ENCODE data around the gene MYB.

DNA sequence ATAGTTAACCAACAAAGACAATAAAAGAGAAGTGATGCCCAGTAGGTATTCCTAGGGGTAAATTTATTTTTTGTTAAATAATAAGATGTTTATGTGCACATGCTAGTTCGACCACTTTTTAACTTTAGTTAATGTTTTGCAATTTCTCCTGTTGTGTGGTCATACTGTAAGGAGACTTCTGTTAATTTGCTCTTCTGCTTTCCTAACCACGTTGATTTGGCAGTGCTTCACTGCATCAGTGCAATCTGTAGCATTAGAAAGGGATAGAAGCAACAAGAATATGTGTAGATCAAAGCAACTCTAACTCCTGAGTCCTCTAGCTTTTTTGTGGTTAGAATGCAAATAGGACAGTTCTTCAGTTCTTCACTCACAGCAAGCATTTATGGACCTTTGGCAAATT is 13.9 kb downstream of the MYB start:
- TF ChIP-seq, protein P1, sequence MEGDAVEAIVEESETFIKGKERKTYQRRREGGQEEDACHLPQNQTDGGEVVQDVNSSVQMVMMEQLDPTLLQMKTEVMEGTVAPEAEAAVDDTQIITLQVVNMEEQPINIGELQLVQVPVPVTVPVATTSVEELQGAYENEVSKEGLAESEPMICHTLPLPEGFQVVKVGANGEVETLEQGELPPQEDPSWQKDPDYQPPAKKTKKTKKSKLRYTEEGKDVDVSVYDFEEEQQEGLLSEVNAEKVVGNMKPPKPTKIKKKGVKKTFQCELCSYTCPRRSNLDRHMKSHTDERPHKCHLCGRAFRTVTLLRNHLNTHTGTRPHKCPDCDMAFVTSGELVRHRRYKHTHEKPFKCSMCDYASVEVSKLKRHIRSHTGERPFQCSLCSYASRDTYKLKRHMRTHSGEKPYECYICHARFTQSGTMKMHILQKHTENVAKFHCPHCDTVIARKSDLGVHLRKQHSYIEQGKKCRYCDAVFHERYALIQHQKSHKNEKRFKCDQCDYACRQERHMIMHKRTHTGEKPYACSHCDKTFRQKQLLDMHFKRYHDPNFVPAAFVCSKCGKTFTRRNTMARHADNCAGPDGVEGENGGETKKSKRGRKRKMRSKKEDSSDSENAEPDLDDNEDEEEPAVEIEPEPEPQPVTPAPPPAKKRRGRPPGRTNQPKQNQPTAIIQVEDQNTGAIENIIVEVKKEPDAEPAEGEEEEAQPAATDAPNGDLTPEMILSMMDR (conservative IDR thresholded peaks at IDR 0.05; ENCODE audit: low read length): no peak
- no peak for TF ChIP-seq EZH2phosphoT487 (IDR thresholded peaks at IDR 0.05; ENCODE audit: borderline replicate concordance, low read depth, low read length)

All from OCI-LY7 (cell line).